ENCODE results near the gene ZNF428.
"Not testable (repeated sequence)": the region's sequence is repeated elsewhere in the genome, so short reads cannot be mapped to it uniquely, and the experiment has no call there.

The ZNF428 gene

DNA sequence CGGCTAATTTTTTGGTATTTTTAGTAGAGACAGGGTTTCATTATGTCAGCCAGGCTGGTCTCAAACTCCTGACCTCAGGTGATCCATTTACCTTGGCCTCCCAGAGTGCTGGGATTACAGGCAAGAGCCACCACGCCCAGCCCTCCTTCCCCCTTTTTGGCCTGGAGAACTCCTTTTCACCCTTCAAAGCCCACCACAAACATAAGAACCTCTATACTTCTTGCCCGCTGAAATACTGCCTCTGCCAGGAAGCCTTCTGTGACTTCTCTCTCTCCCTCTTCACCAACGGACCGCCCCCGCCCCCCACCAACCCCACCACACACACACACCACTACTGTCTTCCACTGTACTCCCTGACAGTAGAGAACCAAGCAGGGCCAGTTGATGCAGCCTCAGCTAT lies 2.5 kb downstream of the ZNF428 start:
- no peak for DNase-seq (ENCODE audit: low read depth in 3 of 3)

DNA sequence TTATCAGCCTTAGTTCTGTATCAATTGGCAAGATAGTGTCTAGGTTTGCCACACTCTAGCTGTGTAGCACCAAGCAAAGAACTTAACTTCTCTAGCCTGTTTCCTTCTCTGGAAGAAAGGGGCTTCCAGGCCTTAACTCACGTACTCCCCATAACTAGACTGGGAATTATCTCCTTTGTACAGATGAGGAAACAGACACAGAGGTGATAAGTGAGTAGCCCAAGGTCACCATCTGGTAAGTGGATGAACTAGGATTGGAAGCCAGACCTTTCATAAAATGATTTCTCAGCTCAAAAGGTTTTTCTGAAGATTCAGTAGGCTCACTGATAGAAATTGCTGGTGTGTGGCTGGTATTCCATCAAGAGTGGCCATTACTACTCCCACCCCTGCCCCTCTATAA lies 3.1 kb downstream of the ZNF428 start:
- no peak for DNase-seq (ENCODE audit: low read depth in 3 of 3)

- DNase-seq (ENCODE audit: low read depth in 3 of 3): no peak
Observed at GRCh38 chr19:43612374-43612773, 7.1 kb downstream of the ZNF428 start.

- DNase-seq (ENCODE audit: low read depth in 3 of 3): no peak
Observed at GRCh38 chr19:43611788-43612187, 7.6 kb downstream of the ZNF428 start, which contains the start of gene SRRM5. Gene SRRM5 (plus strand): TSS chr19:43612088. CDS start chr19:43612122, 34 bp downstream.

GRCh38 chr19:43610493-43610892 lies 8.9 kb downstream of the ZNF428 start:
- DNase-seq (ENCODE audit: low read depth in 3 of 3): no peak

DNA sequence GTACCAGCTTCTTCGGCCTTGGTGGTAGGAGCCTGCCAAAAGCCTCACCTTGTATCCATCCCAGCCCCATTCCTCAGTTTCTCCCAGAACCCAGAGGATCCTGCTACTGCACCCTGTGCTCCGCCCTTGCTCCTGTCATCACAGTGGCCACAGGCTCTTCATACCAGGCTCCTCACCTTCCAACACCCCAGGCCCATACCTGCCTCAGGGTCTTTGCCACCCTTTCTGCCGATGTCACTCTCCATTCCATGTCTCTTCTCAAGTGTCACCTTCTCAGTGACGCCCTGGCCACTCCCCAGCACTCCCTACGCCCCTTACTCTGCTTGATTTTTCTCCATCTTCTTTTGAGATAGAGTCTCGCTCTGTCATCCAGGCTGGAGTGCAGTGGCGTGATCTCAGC lies 9.6 kb downstream of the ZNF428 start:
- DNase-seq (ENCODE audit: low read depth in 3 of 3): no peak

DNA sequence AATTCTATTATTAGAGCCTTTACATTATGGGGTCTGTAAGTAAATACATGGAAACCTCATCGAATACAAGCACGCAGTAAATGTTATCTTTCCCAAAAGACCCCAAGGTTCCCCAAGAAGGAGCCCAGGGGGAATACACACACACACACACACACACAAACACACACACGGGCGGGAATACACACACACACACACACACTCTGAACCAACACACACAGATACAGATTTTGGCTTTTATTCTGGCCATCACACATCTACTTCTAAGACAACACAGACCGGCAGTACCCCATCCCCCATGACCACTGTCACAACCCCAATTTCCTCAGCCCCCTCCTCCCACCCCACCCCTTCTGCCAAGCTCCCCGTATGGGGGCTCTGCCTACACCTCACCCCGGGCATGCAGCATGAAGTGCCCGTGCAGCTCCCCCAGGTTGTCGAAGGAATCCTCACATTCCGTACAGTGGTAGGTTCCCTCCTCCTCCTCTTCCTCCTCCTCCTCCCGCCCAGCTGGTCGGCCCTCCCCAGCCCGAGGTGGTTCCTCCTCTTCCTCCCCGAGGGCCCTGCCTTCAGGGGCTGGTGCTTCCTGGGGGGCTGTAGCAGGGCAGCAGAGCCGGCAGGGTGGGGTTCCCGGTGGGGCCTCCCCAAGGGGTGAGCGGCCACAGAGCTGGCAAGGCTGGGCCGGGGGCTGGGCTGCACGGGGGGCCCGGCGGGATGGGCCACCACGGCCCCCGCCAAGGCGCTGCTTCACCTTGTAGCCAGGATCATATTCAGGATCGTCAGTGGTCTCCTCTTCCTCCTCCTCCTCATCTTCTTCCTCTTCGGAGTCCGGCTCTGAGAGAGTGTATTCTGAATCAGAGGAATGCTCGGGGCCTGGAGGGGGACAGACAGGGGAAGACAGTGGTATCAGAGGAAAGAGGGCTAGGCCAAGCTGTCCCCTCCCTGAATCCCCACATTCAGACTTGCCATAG lies 11.9 kb downstream of the ZNF428 start:
- DNase-seq (ENCODE audit: low read depth in 3 of 3): no peak

- no peak for DNase-seq (ENCODE audit: low read depth in 3 of 3)
Observed at GRCh38 chr19:43606569-43607229, 12.7 kb downstream of the ZNF428 start.

DNA sequence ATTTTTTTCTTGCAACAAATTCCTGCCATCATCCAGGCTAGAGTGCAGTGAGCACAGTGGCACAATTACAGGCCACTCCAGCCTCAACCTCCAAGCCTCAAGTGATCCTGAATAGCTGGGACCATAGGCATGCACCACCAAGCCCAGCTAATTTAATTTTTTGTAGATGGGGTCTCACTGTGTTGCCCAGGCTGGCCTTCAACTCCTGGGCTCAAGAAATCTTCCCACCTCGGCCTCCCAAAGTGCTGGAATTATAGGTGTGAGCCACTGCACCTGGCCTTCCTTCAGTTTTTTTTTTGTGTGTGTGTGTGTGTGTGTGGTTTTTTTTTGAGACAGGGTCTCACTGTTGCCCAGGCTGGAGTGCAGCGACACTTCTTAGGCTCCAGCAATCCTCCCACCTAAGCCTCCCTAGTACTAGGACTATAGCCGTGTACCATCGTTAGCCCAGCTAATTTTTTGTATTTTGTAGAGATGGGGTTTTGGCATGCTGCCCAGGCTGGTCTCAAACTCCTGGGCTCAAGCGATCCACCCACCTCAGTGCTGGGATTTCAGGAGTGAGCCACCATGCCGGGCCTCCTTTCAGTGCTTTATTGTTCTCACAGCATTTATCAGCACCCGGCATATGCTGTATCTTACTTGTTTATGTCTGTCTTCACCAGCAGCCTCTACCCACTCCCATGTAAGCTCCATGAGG lies 13.4 kb downstream of the ZNF428 start:
- no peak for DNase-seq (ENCODE audit: low read depth in 3 of 3)

DNA sequence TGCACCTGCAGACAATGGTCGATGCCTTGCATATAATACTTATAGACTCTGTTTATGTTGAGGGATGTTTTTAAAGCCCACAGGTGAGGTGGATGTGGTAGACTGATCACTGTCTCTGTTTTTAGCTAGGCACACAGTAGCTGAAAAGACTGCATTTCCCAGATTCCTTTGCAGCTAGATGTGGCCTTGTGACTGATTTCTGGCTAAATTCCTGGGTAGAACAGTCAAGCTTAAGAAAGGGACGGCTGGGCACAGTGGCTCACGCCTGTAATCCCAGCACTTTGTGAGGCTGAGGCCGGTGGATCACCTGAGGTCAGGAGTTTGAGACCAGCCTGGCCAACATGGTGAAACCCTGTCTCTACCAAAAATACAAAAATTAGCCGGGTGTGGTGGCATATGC lies 19.1 kb downstream of the ZNF428 start:
- not testable (repeated sequence) for DNase-seq (ENCODE audit: low read depth in 3 of 3)

DNA sequence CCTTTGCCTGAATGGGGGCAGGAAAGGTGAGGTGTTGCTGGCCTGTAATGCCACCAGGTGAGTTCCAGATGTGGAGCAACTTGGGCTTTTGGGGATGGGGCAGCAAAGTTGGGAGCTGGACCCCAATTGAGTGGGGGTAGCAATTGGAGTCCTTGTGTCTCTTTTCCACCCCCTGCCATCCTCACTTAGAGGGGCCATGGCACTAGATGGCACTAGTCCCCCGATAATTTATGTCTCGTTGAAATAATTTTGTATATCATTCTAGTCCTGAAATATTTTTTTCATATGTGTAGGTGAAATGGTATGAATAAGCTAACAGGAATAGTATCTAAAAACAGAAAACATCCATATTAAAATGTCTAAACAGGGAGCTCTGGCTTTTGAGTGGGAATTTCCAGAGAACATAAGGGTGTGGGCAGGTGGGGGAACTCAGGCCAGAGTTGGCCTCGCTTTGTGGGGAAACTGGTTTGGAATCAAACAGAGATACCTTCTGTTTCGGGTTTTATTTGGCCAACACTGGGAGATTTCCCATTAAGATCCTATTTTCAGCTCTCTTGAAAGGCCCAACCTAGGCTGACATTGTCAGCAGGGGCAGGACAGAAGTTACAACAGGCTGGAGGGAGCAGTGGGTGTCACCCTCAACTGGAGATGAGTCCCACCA lies 19.7 kb downstream of the ZNF428 start:
- no peak for DNase-seq (ENCODE audit: low read depth in 3 of 3)

GRCh38 chr19:43598445-43599240 lies 20.8 kb downstream of the ZNF428 start:
- no peak for DNase-seq (ENCODE audit: low read depth in 3 of 3)

DNA sequence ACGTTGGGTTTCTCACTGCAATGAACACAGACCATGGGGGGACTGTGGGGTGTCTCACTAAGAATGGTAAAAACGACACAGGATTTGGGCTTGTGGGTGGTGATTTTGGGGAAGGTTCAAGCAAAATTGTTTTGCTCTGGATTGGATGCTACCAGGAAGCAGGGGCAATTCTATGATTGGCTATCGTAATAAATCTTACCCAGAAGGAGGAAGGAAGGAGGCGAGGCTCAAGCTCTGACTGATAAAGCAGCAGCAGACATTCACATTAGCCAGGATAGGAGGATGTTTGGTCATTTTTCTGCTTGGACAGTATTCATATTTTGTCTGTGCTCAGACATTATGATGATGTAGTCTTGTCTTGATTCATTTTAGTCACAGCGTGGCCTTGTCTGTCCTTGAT lies 21.6 kb downstream of the ZNF428 start:
- DNase-seq (ENCODE audit: low read depth in 3 of 3): no peak

- DNase-seq (ENCODE audit: low read depth in 3 of 3): no peak
Observed at GRCh38 chr19:43596842-43597461, 22.5 kb downstream of the ZNF428 start.

DNA sequence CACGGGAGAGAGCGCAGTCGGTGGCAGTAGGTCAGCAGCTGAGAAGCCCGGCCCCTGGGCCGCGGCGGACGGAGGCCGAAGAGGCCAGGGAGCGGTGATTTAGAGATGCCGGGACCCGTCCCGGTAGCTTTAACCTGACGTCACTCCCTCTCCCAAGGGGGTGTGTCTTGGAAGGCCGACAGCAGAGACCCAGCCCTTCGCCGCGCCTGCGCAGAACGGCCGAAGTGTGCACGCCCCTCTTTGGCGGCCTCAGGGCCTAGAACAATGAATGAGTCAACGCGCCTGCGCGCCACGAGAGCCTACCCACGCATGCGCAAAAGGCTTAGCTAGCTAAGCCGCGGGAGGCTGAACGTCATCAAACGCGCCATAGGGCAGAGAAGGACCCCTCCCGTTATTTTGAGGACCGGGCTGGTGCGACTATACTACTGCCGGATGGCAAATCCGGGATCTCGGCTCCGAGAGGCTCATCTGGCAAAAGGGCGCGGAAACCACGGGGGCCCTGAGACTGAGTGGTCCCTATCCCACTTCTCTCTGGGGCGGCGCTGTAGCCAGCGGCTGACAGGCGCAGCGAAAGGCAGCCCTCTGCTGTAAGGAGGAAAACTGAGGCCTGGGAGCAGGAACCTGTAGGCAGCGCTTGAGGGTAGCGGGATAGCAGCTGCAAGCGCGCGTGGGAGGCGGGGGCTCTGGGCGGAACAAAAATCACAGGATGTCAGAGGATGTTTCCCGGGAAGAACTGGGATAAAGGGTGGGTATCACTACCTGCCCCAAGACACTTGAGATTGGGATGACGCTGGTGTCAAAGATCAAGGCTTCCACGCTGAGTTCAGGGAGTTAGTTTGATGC lies 23.2 kb downstream of the ZNF428 start, which contains the start of the genes IRGQ and ZNF576:
Gene IRGQ (minus strand): TSS at position 136 of the 843 bp plus-strand sequence. CDS start 796 bp downstream, outside the sequence.
Gene ZNF576 (plus strand): TSS at position 597 of the 843 bp plus-strand sequence. CDS start 514 bp downstream, outside the sequence.
- peak; percentile 99 to 100 (median 99) for DNase-seq (ENCODE audit: low read depth in 3 of 3)

- DNase-seq (ENCODE audit: low read depth in 3 of 3): peak in 1 of 3 donors; percentile 27
Observed at GRCh38 chr19:43595605-43595998, 23.8 kb downstream of the ZNF428 start.

DNA sequence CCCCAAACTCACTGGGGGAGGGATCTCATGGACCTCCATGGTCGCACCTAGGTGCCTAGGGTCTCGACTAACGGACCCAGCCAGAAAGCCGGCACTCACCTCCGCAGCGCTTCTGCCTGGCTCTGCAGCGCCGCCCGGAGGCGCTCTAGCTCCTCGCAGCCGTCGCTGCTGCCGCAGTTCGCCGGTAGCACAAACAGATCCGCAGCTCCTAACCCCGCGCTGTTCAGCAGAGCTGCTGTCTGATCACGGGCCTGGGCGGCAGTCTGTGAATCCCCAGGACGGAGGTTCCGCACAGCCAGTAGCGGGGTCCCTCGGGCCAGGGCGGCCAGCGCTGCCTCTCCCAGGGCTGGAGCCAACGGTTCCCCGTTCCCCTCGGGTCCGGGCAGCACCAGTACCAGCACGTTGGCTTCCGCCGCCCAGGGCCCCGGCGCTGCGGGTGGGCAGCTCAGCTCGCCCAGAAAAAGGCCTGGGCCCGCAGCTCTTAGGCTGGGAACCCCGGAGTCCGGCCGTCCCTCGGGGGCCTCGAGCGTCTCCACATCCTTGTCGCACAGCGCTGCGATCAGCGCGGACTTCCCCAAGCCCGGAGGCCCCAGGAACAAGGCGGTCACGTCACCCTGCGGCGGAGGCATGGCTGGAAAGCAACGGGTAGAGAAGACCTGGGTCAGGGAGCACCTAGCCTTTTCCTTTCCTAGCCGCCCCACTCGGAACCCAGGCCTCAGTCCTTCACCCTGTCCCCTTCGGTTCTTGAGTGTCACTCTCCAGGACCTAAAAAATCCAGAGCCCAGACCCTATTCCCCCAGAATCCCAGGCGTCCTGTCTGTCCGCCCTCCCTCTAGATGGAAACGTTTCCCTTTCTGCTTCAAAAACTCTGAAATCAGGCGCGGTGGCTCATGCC lies 24.5 kb downstream of the ZNF428 start:
- peak; percentile 44 to 64 (median 44) for DNase-seq (ENCODE audit: low read depth in 3 of 3)

DNA sequence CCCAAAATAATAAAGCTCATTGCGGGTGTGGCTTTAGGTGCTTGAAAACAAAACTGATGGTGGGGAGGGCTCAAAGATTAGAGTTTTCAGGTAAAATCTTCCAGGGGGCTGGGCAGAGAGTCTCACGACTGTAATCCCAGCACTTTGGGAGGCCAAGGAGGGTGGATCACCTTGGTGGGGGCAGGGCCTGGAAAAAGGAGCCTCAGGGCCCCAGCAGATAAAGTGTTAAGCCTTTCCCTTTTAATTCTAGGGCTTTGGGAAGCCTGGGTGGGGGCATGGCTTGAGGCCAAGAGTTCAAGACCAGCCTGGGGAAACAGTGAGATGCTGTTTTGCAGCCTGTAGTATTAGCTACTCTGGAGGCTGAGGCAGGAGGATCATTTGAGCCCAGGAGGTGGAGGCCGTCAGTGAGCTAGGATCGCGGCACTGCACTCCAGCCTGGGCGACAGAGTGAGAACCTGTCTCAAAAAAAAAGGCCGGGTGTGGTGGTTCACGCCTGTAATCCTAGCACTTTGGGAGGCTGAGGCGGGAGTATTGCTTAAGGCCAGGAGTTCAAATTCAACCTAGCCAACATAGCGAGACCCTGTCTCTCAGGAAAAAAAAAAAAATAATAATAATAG lies 25.2 kb downstream of the ZNF428 start:
- no peak for DNase-seq (ENCODE audit: low read depth in 3 of 3)
